Esophagus muscularis mucosa (tissue), 4 donors: Measurements from ENCODE around the gene ZNF487. TPM values are rescaled to one million over a fixed set of nuclear protein-coding genes. Genes with fewer than 3 reads are reported as not detected.

Experiments used
- DNase-seq: peaks from one replicate; pipeline ENCODE4 v3.0.0-alpha.2; 2017; ENCODE audit errors: extremely low spot score
- H3K27ac ChIP-seq, 4 donors: fragments of 200-600 bp; sonication (generic); replicated peaks in 1 of 4; 1 replicate in 3 of 4; 2 replicates in 1 of 4; pipeline ENCODE4 v1.5.1; 2016 to 2019; ENCODE audit warnings: mild to moderate bottlenecking in 1 of 4
- H3K27me3 ChIP-seq, 4 donors: fragments of 200-600 bp; sonication (generic); one replicate each; pipeline versions ENCODE4 v1.5.1 to v1.6.0; 2016 to 2019
- H3K36me3 ChIP-seq, 4 donors: fragments of 200-600 bp; sonication (generic); one replicate each; pipeline ENCODE4 v1.5.1; 2016 to 2019
- H3K4me1 ChIP-seq, 4 donors: fragments of 200-600 bp; sonication (generic); one replicate each; pipeline ENCODE4 v1.5.1; 2016 to 2019
- H3K4me3 ChIP-seq, 4 donors: fragments of 200-600 bp; sonication (generic); 1 replicate in 2 of 4; 2 replicates in 2 of 4; pipeline ENCODE4 v1.5.1; 2016 to 2019; ENCODE audit warnings: mild to moderate bottlenecking in 4 of 4, moderate library complexity in 1 of 4
- H3K9me3 ChIP-seq, 4 donors: fragments of 200-600 bp; sonication (generic); 1 replicate in 3 of 4; 2 replicates in 1 of 4; pipeline ENCODE4 v1.5.1; 2016 to 2019
- CTCF ChIP-seq, 3 experiments: fragments of 200-600 bp in 2 of 3; fragments of 450-650 bp in 1 of 3; sonication (generic) in 2 of 3; IDR thresholded peaks; one replicate each; pipeline ENCODE4 v1.5.1; 2017 to 2019; ENCODE audit warnings: antibody characterized with exemption in 3 of 3, mild to moderate bottlenecking in 2 of 3, moderate library complexity in 1 of 3
- EP300 ChIP-seq: sonication (generic); formaldehyde crosslinking; IDR thresholded peaks from one replicate; pipeline ENCODE4 v1.6.1; 2017; ENCODE audit warnings: antibody characterized with exemption
- POLR2A ChIP-seq: fragments of 450-650 bp; IDR thresholded peaks from one replicate; pipeline ENCODE4 v1.6.1; 2017; ENCODE audit warnings: antibody characterized with exemption, moderate library complexity, mild to moderate bottlenecking, low read depth
- POLR2AphosphoS5 ChIP-seq, 2 donors: sonication (generic); formaldehyde crosslinking; IDR thresholded peaks; one replicate each; pipeline ENCODE4 v1.6.1; 2017; ENCODE audit warnings: antibody characterized with exemption in 2 of 2
- WGBS: methylation state at CpG from one replicate; pipeline ENCODE4 v1.1.5; 2018; 5-methylcytosine and 5-hydroxymethylcytosine counted together
- intact Hi-C: fragments of 100-400 bp; cut with DNase I; formaldehyde crosslinking; loops from one replicate; pipeline ENCODE4 v1.15.1; 2023
- total RNA-seq, 4 donors: library from RNA; depleted of rRNA; stranded (reverse); fragments of >200 nt; gene quantifications; one replicate each; pipeline versions ENCODE4 v1.1.0 to v1.2.1, GENCODE V29; 2016

The ZNF487 gene
- total RNA-seq, 4 donors from 2014 or later, result 9.1 to 10.1 (median 10.0) TPM

- Histone ChIP-seq H3K27me3 (no peaks in the 10 kb centered on the region), H3K4me3 (no peak overlapping the region), H3K36me3 (no peaks in the 10 kb centered on the region), H3K27ac (no peak overlapping the region), H3K4me1 (peaks cover 2 to 21% (median 14%) of the 10 kb centered on the region in 4 donors), H3K9me3 (no peaks in the 10 kb centered on the region)
- intact Hi-C loops, result no loop called here
- DNase-seq, result no peak
- 82% methylated on average over 2 of the region's 2 CpGs for WGBS
- TF ChIP-seq POLR2AphosphoS5 (IDR thresholded peaks at IDR 0.05) (no peak), EP300 (no peak), POLR2A (no peak), CTCF (IDR thresholded peaks at IDR 0.05) (no peak)
Observed at GRCh38 chr10:43411536-43411935, 25.4 kb upstream of the ZNF487 start.

- Histone ChIP-seq H3K4me1 (peaks cover 5 to 11% (median 7%) of the 10 kb centered on the region in 4 donors), H3K9me3 (no peaks in the 10 kb centered on the region), H3K36me3 (no peaks in the 10 kb centered on the region), H3K27ac (no peak overlapping the region), H3K27me3 (no peaks in the 10 kb centered on the region), H3K4me3 (no peak overlapping the region)
- no peak for DNase-seq
- TF ChIP-seq EP300, result no peak
- no peak for TF ChIP-seq POLR2A
- no peak for TF ChIP-seq CTCF (IDR thresholded peaks at IDR 0.05)
- no peak for TF ChIP-seq POLR2AphosphoS5 (IDR thresholded peaks at IDR 0.05)
- 93% methylated on average over 10 of the region's 10 CpGs for WGBS
- intact Hi-C loops, result no loop called here
Observed at GRCh38 chr10:43415544-43415943, 21.4 kb upstream of the ZNF487 start.

- Histone ChIP-seq H3K36me3 (no peaks in the 10 kb centered on the region), H3K4me1 (peaks cover 12 to 23% (median 19%) of the 10 kb centered on the region in 4 donors), H3K27me3 (no peaks in the 10 kb centered on the region), H3K4me3 (no peak overlapping the region), H3K9me3 (no peaks in the 10 kb centered on the region), H3K27ac (no peak overlapping the region)
- intact Hi-C loops, result no loop called here
- no peak for DNase-seq
- 85% methylated on average over 14 of the region's 14 CpGs for WGBS
- TF ChIP-seq POLR2AphosphoS5 (IDR thresholded peaks at IDR 0.05), result no peak
- TF ChIP-seq POLR2A, result no peak
- TF ChIP-seq CTCF (IDR thresholded peaks at IDR 0.05), result no peak
- no peak for TF ChIP-seq EP300
Observed at GRCh38 chr10:43417950-43418768, 18.8 kb upstream of the ZNF487 start.

- H3K4me3 ChIP-seq, result peak overlapping the region; percentile 59 to 70 (median 68)
- peak overlapping the region; percentile 92 to 99 (median 98) for H3K27ac ChIP-seq
- DNase-seq, result no peak
- TF ChIP-seq POLR2A (no peak), CTCF (IDR thresholded peaks at IDR 0.05) (no peak), EP300 (no peak), POLR2AphosphoS5 (IDR thresholded peaks at IDR 0.05) (no peak)
- no peaks in the 10 kb centered on the region for H3K9me3 ChIP-seq
- H3K36me3 ChIP-seq, result no peaks in the 10 kb centered on the region
- WGBS, result 52% methylated on average over 18 of the region's 18 CpGs
- H3K4me1 ChIP-seq, result peaks cover 12 to 23% (median 19%) of the 10 kb centered on the region in 4 donors
- no peaks in the 10 kb centered on the region for H3K27me3 ChIP-seq
- intact Hi-C loops, result no loop called here
Observed at GRCh38 chr10:43419997-43420368, 16.9 kb upstream of the ZNF487 start.
